Measurements from ENCODE around the gene TMEM59L. TPM values are rescaled to one million over a fixed set of nuclear protein-coding genes. Genes with fewer than 3 reads are reported as not detected.

Gene TMEM59L
- total RNA-seq, 2 experiments from 2014 or later: not detected

DNA sequence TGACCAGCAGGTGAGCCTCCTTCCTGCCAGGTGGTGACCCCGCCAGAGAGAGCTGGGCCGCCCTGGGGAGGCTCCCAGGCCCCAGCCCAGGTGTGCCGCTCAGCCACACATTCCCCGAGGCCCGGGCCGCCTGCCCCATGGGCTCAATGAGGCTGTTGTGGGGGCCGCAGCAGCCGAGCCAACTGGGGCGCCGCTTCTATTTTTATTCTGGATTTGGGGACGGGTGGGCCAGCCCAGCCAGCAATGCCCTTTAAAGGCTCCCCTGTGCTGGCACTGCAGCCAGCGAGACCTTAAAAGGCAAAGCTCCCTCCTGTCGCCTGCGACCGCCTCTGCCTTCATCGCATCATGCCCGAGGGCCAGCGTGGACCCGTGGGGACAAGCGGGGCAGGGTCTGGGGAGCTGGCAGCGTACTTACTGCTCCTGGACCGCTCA, 53.1 kb downstream of the TMEM59L start:
- Mint-ChIP-seq H3K27ac (no peak overlapping the region), H3K36me3 (ENCODE audit: low read depth) (peaks cover 7% of the 10 kb centered on the region), H3K4me1 (ENCODE audit: low read depth) (peaks cover 6% of the 10 kb centered on the region), H3K27me3 (no peaks in the 10 kb centered on the region), H3K9me3 (no peaks in the 10 kb centered on the region), H3K4me3 (no peak overlapping the region)
- intact Hi-C loops (cut with micrococcal nuclease): no loop called here
- no peak for DNase-seq
- TF ChIP-seq, protein P1, sequence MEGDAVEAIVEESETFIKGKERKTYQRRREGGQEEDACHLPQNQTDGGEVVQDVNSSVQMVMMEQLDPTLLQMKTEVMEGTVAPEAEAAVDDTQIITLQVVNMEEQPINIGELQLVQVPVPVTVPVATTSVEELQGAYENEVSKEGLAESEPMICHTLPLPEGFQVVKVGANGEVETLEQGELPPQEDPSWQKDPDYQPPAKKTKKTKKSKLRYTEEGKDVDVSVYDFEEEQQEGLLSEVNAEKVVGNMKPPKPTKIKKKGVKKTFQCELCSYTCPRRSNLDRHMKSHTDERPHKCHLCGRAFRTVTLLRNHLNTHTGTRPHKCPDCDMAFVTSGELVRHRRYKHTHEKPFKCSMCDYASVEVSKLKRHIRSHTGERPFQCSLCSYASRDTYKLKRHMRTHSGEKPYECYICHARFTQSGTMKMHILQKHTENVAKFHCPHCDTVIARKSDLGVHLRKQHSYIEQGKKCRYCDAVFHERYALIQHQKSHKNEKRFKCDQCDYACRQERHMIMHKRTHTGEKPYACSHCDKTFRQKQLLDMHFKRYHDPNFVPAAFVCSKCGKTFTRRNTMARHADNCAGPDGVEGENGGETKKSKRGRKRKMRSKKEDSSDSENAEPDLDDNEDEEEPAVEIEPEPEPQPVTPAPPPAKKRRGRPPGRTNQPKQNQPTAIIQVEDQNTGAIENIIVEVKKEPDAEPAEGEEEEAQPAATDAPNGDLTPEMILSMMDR (IDR thresholded peaks at IDR 0.05): no peak
- ChIA-PET POLR2A (interaction anchor here (0.8 kb wide), 1 partner anchor 161 kb away, joined by 3 read pairs; no protein-coding TSS in a partner anchor), CTCF (no interaction called here)
- ATAC-seq: no peak

DNA sequence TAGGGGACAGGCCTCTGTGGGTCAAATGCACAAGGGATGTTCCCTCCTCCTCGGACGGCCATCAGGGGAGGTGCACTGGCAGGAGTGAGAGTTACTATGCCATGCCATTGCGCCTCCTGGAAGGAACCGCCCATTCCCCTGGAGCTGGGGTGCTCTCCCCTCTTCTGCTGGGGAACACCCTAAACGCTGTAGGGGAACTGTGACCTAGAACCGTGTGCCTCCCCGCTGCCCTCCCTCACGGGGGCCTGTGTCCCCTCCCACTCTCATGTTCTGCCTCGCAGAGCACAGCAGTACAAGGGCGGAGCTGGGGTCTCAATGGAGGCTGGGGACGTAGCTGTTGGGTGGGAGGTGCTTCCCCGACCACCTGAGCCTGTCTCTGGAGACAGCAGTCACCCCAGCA, 53.6 kb downstream of the TMEM59L start:
- Mint-ChIP-seq H3K4me1 (ENCODE audit: low read depth) (peaks cover 6% of the 10 kb centered on the region), H3K36me3 (ENCODE audit: low read depth) (peaks cover 7% of the 10 kb centered on the region), H3K27me3 (no peaks in the 10 kb centered on the region), H3K4me3 (no peak overlapping the region), H3K27ac (no peak overlapping the region), H3K9me3 (no peaks in the 10 kb centered on the region)
- intact Hi-C loops (cut with micrococcal nuclease): no loop called here
- POLR2A ChIA-PET: interaction anchor here (0.8 kb wide), 1 partner anchor 162 kb away, joined by 3 read pairs; no protein-coding TSS in a partner anchor
- CTCF ChIA-PET: no interaction called here
- ATAC-seq: no peak
- DNase-seq: no peak
- TF ChIP-seq, protein P1 (IDR thresholded peaks at IDR 0.05): no peak

DNA sequence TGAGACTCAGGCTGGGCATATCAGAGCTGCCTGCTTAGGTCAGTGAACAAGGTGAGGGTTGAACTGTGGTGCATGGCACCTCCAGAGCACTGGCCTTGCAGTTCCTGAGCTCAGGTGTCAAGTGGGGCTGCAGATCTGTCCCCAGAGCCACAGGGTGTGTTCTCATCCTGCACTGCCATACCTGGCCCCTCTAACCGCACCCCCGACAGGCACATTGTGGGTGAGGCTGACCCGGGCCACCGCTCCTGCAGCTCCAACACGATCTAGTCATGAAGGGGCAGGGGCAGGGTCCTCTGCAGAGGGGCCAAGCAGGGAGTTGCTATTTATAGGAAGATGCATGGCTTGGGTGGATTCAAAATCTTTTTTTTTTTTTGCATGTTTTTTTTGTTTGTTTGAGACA, 54.1 kb downstream of the TMEM59L start:
- TF ChIP-seq, protein P1 (IDR thresholded peaks at IDR 0.05): no peak
- intact Hi-C loops (cut with micrococcal nuclease): no loop called here
- POLR2A ChIA-PET: no interaction called here
- no peaks in the 10 kb centered on the region for H3K27me3 Mint-ChIP-seq
- DNase-seq (no peak), ATAC-seq (no peak)
- peaks cover 7% of the 10 kb centered on the region for H3K36me3 Mint-ChIP-seq (ENCODE audit: low read depth)
- no peaks in the 10 kb centered on the region for H3K9me3 Mint-ChIP-seq
- CTCF ChIA-PET: no interaction called here
- no peak overlapping the region for H3K27ac Mint-ChIP-seq
- H3K4me3 Mint-ChIP-seq: no peak overlapping the region
- peaks cover 6% of the 10 kb centered on the region for H3K4me1 Mint-ChIP-seq (ENCODE audit: low read depth)

DNA sequence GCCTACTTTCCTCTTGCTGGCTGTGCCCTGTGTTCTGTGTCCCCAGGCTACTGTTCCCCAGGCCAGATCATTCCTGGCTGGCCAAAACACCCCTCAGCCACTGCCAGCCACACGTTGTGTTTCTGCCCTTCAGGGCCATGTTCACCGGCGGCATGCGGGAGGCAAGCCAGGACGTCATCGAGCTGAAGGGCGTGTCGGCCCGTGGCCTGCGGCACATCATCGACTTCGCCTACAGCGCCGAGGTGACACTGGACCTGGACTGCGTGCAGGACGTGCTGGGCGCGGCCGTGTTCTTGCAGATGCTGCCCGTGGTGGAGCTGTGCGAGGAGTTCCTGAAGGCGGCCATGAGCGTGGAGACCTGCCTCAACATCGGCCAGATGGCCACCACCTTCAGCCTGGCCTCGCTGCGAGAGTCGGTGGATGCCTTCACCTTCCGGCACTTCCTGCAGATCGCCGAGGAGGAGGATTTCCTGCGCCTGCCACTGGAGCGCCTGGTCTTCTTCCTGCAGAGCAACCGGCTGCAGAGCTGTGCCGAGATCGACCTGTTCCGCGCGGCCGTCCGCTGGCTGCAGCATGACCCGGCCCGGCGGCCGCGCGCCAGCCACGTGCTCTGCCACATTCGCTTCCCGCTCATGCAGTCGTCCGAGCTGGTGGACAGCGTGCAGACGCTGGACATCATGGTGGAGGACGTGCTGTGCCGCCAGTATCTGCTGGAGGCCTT, 55.0 kb downstream of the TMEM59L start:
- ChIA-PET POLR2A (no interaction called here), CTCF (no interaction called here)
- H3K4me3 Mint-ChIP-seq: no peak overlapping the region
- no peaks in the 10 kb centered on the region for H3K27me3 Mint-ChIP-seq
- H3K4me1 Mint-ChIP-seq (ENCODE audit: low read depth): peaks cover 6% of the 10 kb centered on the region
- H3K9me3 Mint-ChIP-seq: no peaks in the 10 kb centered on the region
- TF ChIP-seq, protein P1 (IDR thresholded peaks at IDR 0.05): no peak
- intact Hi-C loops (cut with micrococcal nuclease): no loop called here
- H3K36me3 Mint-ChIP-seq (ENCODE audit: low read depth): peaks cover 7% of the 10 kb centered on the region
- ATAC-seq (no peak), DNase-seq (no peak)
- no peak overlapping the region for H3K27ac Mint-ChIP-seq

DNA sequence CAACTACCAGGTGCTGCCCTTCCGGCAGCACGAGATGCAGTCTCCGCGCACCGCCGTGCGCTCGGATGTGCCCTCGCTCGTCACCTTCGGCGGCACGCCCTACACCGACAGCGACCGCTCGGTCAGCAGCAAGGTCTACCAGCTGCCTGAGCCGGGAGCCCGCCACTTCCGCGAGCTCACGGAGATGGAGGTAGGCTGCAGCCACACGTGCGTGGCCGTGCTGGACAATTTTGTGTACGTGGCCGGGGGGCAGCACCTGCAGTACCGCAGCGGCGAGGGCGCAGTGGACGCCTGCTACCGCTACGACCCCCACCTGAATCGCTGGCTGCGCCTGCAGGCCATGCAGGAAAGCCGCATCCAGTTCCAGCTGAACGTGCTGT, 55.6 kb downstream of the TMEM59L start:
- Mint-ChIP-seq H3K36me3 (ENCODE audit: low read depth) (peaks cover 7% of the 10 kb centered on the region), H3K27ac (no peak overlapping the region), H3K9me3 (no peaks in the 10 kb centered on the region), H3K4me1 (ENCODE audit: low read depth) (peaks cover 6% of the 10 kb centered on the region), H3K27me3 (no peaks in the 10 kb centered on the region), H3K4me3 (no peak overlapping the region)
- no peak for DNase-seq
- intact Hi-C loops (cut with micrococcal nuclease): no loop called here
- ChIA-PET POLR2A (no interaction called here), CTCF (no interaction called here)
- TF ChIP-seq, protein P1 (IDR thresholded peaks at IDR 0.05): no peak
- no peak for ATAC-seq

Data from activated CD8-positive, alpha-beta T cell treated with anti-CD3 and anti-CD28 coated beads for 36 hours (primary cell).